IMR-90 (cell line): Measurements from ENCODE around the gene KRT3. TPM values are rescaled to one million over a fixed set of nuclear protein-coding genes. Genes with fewer than 3 reads are reported as not detected.

Experiments
- ATAC-seq: fragments of 200-7000 bp; cut with Tn5 transposase; 2 replicates; pipeline ENCODE4 v1.9.1; 2020; ENCODE audit warnings: low read depth, mild to moderate bottlenecking, moderate library complexity
- BruUV-seq: library from RNA; stranded (reverse); fragments of 400-500 nt; replicated peaks from 2 replicates; lab custom pipeline; 2021; lab: Mats Ljungman, UMichigan
- CTCF ChIA-PET: fragments of 300-600 bp; formaldehyde crosslinking; extraction: SDS; loops from one replicate; lab custom pipeline; 2021; ENCODE audit warnings: antibody characterized with exemption; lab: Yijun Ruan, JAX
- POLR2A ChIA-PET: fragments of 300-600 bp; sonication (Branson Sonifier 250); formaldehyde crosslinking; loops from one replicate; lab custom pipeline; 2022; ENCODE audit warnings: antibody characterized with exemption; ENCODE audit not compliant: unreplicated experiment; lab: Charles Lee
- DNase-seq: peaks from one replicate; pipeline ENCODE4 v3.0.0; 2013
- H2AFZ ChIP-seq: replicated peaks from 2 replicates; pipeline ENCODE3; 2013; ENCODE audit warnings: low read length, mild to moderate bottlenecking; ENCODE audit not compliant: poor library complexity
- H2AK5ac ChIP-seq: 2 replicates; pipeline ENCODE4 v1.6.1; 2013; ENCODE audit warnings: low read depth, low read length, inconsistent platforms
- H2AK9ac ChIP-seq: replicated peaks from 2 replicates; pipeline ENCODE3; 2013; ENCODE audit warnings: mild to moderate bottlenecking, low read depth, low read length, moderate library complexity; ENCODE audit not compliant: poor library complexity
- H2BK120ac ChIP-seq: 2 replicates; pipeline ENCODE4 v1.6.1; 2013; ENCODE audit warnings: low read depth, low read length, inconsistent platforms
- H2BK15ac ChIP-seq: 3 replicates; pipeline ENCODE4 v1.6.1; 2013; ENCODE audit warnings: low read depth, low read length, inconsistent platforms
- H2BK20ac ChIP-seq: 2 replicates; pipeline ENCODE4 v1.6.1; 2013; ENCODE audit warnings: low read depth, mild to moderate bottlenecking, inconsistent platforms, low read length, moderate library complexity
- H2BK5ac ChIP-seq: 2 replicates; pipeline ENCODE4 v1.6.1; 2013; ENCODE audit warnings: mild to moderate bottlenecking, low read depth, low read length, inconsistent platforms; ENCODE audit not compliant: poor library complexity, severe bottlenecking
- H3K14ac ChIP-seq: replicated peaks from 2 replicates; pipeline ENCODE4 v1.6.1; 2013; ENCODE audit warnings: low read depth, low read length, inconsistent platforms
- H3K18ac ChIP-seq: 2 replicates; pipeline ENCODE4 v1.6.1; 2013; ENCODE audit warnings: low read depth, low read length, control low read depth
- H3K23ac ChIP-seq: 2 replicates; pipeline ENCODE4 v1.6.1; 2013; ENCODE audit warnings: low read depth, low read length, inconsistent platforms
- H3K27ac ChIP-seq: 2 replicates; pipeline ENCODE4 v1.5.1; 2013; ENCODE audit warnings: mild to moderate bottlenecking, control low read depth, low read length; ENCODE audit not compliant: insufficient read depth
- H3K27me3 ChIP-seq: 2 replicates; pipeline ENCODE4 v1.6.1; 2013; ENCODE audit warnings: low read length; ENCODE audit not compliant: control insufficient read depth, insufficient read depth
- H3K36me3 ChIP-seq: 2 replicates; pipeline ENCODE4 v1.6.1; 2013; ENCODE audit warnings: low read length, mixed read lengths; ENCODE audit not compliant: control insufficient read depth, insufficient read depth
- H3K4ac ChIP-seq: 2 replicates; pipeline ENCODE4 v1.6.1; 2013; ENCODE audit warnings: low read depth, low read length, inconsistent platforms
- H3K4me1 ChIP-seq: 2 replicates; pipeline ENCODE4 v1.6.1; 2013; ENCODE audit warnings: low read length, mixed read lengths; ENCODE audit not compliant: control insufficient read depth, insufficient read depth
- H3K4me2 ChIP-seq: 2 replicates; pipeline ENCODE4 v1.6.1; 2013; ENCODE audit warnings: low read depth, mild to moderate bottlenecking, control low read depth, low read length, moderate library complexity
- H3K4me3 ChIP-seq: 2 replicates; pipeline ENCODE4 v1.5.1; 2013; ENCODE audit warnings: low read depth, mild to moderate bottlenecking, control low read depth, low read length, moderate library complexity; ENCODE audit not compliant: insufficient read depth
- H3K56ac ChIP-seq: 2 replicates; pipeline ENCODE4 v1.6.1; 2013; ENCODE audit warnings: low read length, inconsistent platforms; ENCODE audit not compliant: insufficient read depth; ENCODE audit errors: extremely low read depth
- H3K79me1 ChIP-seq, 2 experiments: 2 replicates each; pipeline ENCODE4 v1.6.1; 2013; ENCODE audit warnings: low read length in 2 of 2, inconsistent platforms in 1 of 2, low read depth in 1 of 2
- H3K9ac ChIP-seq: 2 replicates; pipeline ENCODE4 v1.6.1; 2013; ENCODE audit warnings: low read depth, low read length, control low read depth
- H3K9me1 ChIP-seq: 2 replicates; pipeline ENCODE4 v1.6.1; 2013; ENCODE audit warnings: low read length, inconsistent platforms; ENCODE audit not compliant: insufficient read depth
- H3K9me3 ChIP-seq: 2 replicates; pipeline ENCODE4 v1.6.1; 2013; ENCODE audit warnings: low read length; ENCODE audit not compliant: control insufficient read depth, insufficient read depth
- H4K20me1 ChIP-seq: 2 replicates; pipeline ENCODE4 v1.6.1; 2013; ENCODE audit warnings: low read length, inconsistent platforms; ENCODE audit not compliant: insufficient read depth
- H4K5ac ChIP-seq: 2 replicates; pipeline ENCODE4 v1.6.1; 2013; ENCODE audit warnings: mild to moderate bottlenecking, low read depth, low read length, control low read depth
- H4K8ac ChIP-seq, 2 experiments: 2 replicates each; pipeline ENCODE4 v1.6.1; 2013; ENCODE audit warnings: low read depth in 2 of 2, low read length in 2 of 2, control low read depth in 1 of 2, inconsistent platforms in 1 of 2
- H4K91ac ChIP-seq: 2 replicates; pipeline ENCODE4 v1.6.1; 2013; ENCODE audit warnings: low read depth, low read length, inconsistent platforms; ENCODE audit not compliant: insufficient read depth
- CEBPB ChIP-seq: IDR thresholded peaks from 2 replicates; pipeline ENCODE4 v1.6.1; 2012; ENCODE audit warnings: low read depth, low read length, improper control_type of control experiment
- FOS ChIP-seq: fragments of 150-350 bp; IDR thresholded peaks from 2 replicates; pipeline ENCODE4 v1.6.1; 2016; ENCODE audit warnings: low read depth, low read length
- MXI1 ChIP-seq: IDR thresholded peaks from 2 replicates; pipeline ENCODE4 v1.6.1; 2012; ENCODE audit warnings: low read depth, mild to moderate bottlenecking, low read length, moderate library complexity, borderline replicate concordance
- POLR2A ChIP-seq: IDR thresholded peaks from 2 replicates; pipeline ENCODE4 v1.6.1; 2012; ENCODE audit warnings: mild to moderate bottlenecking, low read depth, low read length
- SMC3 ChIP-seq: fragments of 150-350 bp; IDR thresholded peaks from 2 replicates; pipeline ENCODE4 v1.6.1; 2016; ENCODE audit warnings: low read depth, mild to moderate bottlenecking, antibody characterized with exemption, low read length, moderate library complexity
- WGBS, 2 experiments: methylation state at CpG; one replicate each; pipeline versions ENCODE4 v1.1.5 to v1.1.7; 2013; ENCODE audit warnings: missing lambda C conversion rate in 2 of 2; ENCODE audit not compliant: insufficient read length in 1 of 2; ENCODE audit errors: extremely low coverage in 2 of 2; 5-methylcytosine and 5-hydroxymethylcytosine counted together
- dilution Hi-C: fragments of 300-500 bp; cut with HindIII; formaldehyde crosslinking; loops from one replicate; pipeline ENCODE4 v1.14.3; 2018; ENCODE audit warnings: low sequenced_read_pairs; ENCODE audit not compliant: unreplicated experiment
- in situ Hi-C: fragments of 300-500 bp; cut with MboI; formaldehyde crosslinking; loops from 3 replicates; pipeline ENCODE4 v1.14.3; 2019; ENCODE audit warnings: low sequenced_read_pairs, inconsistent platforms, mixed read lengths
- intact Hi-C: fragments of 100-400 bp; cut with micrococcal nuclease; formaldehyde crosslinking; loops from 2 replicates; pipeline ENCODE4 v1.10.0; 2022
- polyA plus RNA-seq, 3 experiments: library from polyadenylated mRNA; depleted of rRNA; stranded (reverse); fragments of >200 nt; gene quantifications; 2 replicates each; pipeline ENCODE4 v1.2.3, GENCODE V29; 2012; ENCODE audit warnings: low replicate concordance in 1 of 3
- total RNA-seq: library from RNA; depleted of rRNA; stranded (reverse); fragments of >200 nt; gene quantifications from 2 replicates; pipeline ENCODE4 v1.2.3, GENCODE V29; 2012
- TF ChIP-seq, protein P1 (sequence below): conservative IDR thresholded peaks from 2 replicates; pipeline ENCODE4 v1.5.1; 2012; ENCODE audit warnings: mild to moderate bottlenecking, low read depth, low read length, improper control_type of control experiment

Gene KRT3
- total and polyA plus RNA-seq, 2 of the 4 experiments (the other 2 are of a cell fraction), result not detected

GRCh38 chr12:52742822-52743457, 53.0 kb downstream of the KRT3 start:
- no peak for DNase-seq
- no peak overlapping the region for H3K4me2 ChIP-seq
- H3K9me3 ChIP-seq, result no peaks in the 10 kb centered on the region
- H3K23ac ChIP-seq, result no peak overlapping the region
- no TSS peak for BruUV-seq
- no peak overlapping the region for H2BK120ac ChIP-seq
- no peaks in the 10 kb centered on the region for H3K27me3 ChIP-seq
- TF ChIP-seq, protein P1, sequence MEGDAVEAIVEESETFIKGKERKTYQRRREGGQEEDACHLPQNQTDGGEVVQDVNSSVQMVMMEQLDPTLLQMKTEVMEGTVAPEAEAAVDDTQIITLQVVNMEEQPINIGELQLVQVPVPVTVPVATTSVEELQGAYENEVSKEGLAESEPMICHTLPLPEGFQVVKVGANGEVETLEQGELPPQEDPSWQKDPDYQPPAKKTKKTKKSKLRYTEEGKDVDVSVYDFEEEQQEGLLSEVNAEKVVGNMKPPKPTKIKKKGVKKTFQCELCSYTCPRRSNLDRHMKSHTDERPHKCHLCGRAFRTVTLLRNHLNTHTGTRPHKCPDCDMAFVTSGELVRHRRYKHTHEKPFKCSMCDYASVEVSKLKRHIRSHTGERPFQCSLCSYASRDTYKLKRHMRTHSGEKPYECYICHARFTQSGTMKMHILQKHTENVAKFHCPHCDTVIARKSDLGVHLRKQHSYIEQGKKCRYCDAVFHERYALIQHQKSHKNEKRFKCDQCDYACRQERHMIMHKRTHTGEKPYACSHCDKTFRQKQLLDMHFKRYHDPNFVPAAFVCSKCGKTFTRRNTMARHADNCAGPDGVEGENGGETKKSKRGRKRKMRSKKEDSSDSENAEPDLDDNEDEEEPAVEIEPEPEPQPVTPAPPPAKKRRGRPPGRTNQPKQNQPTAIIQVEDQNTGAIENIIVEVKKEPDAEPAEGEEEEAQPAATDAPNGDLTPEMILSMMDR, result no peak
- no peak for TF ChIP-seq MXI1
- no peak for TF ChIP-seq FOS
- no peak for TF ChIP-seq SMC3
- no peak for TF ChIP-seq CEBPB
- no peak for TF ChIP-seq POLR2A
- dilution Hi-C loops, result no loop called here
- no peaks in the 10 kb centered on the region for H4K20me1 ChIP-seq
- H2BK15ac ChIP-seq, result no peak overlapping the region
- H3K18ac ChIP-seq, result no peak overlapping the region
- POLR2A ChIA-PET, result no interaction called here
- intact Hi-C loops, result no loop called here
- no peak overlapping the region for H2AK5ac ChIP-seq
- no peak overlapping the region for H4K5ac ChIP-seq
- H4K8ac ChIP-seq, result no peak overlapping the region
- no peak overlapping the region for H3K27ac ChIP-seq
- H3K14ac ChIP-seq, result no peak overlapping the region
- H2BK5ac ChIP-seq, result no peak overlapping the region
- H3K79me1 ChIP-seq, result no peaks in the 10 kb centered on the region
- H2AK9ac ChIP-seq, result no peak overlapping the region
- H3K9me1 ChIP-seq, result no peaks in the 10 kb centered on the region
- H3K56ac ChIP-seq, result no peak overlapping the region
- no peaks in the 10 kb centered on the region for H3K36me3 ChIP-seq
- no peak overlapping the region for H3K4me3 ChIP-seq
- ATAC-seq, result no peak
- H3K4ac ChIP-seq, result no peak overlapping the region
- H2AFZ ChIP-seq, result no peak overlapping the region
- no peak overlapping the region for H3K9ac ChIP-seq
- CTCF ChIA-PET, result no interaction called here
- H4K91ac ChIP-seq, result no peak overlapping the region
- no peak overlapping the region for H2BK20ac ChIP-seq
- in situ Hi-C loops, result no loop called here
- 50% methylated on average over 2 of the region's 3 CpGs; no CpG with 5 or more reads in 1 of the 2 experiments for WGBS, 2 experiments
- no peaks in the 10 kb centered on the region for H3K4me1 ChIP-seq
